Activated CD8-positive, alpha-beta memory T cell treated with anti-CD3 and anti-CD28 coated beads for 24 hours (primary cell): ENCODE measurements around the gene PLXNA4.

ENCODE experiments used
- DNase-seq: peaks from one replicate; pipeline ENCODE4 v3.0.0-alpha.2; 2020

Gene PLXNA4

GRCh38 chr7:132160611-132161532 lies 415.4 kb downstream of the PLXNA4 start:
- DNase-seq: no peak

GRCh38 chr7:132158841-132159240 lies 417.4 kb downstream of the PLXNA4 start:
- DNase-seq: no peak

GRCh38 chr7:132158166-132158565 lies 418.1 kb downstream of the PLXNA4 start:
- no peak for DNase-seq

- no peak for DNase-seq
Observed at GRCh38 chr7:132155715-132156114, 420.6 kb downstream of the PLXNA4 start.

- no peak for DNase-seq
Observed at GRCh38 chr7:132154695-132155471, 421.4 kb downstream of the PLXNA4 start.

GRCh38 chr7:132154248-132154647 lies 422.0 kb downstream of the PLXNA4 start:
- DNase-seq: no peak

- DNase-seq: no peak
Observed at GRCh38 chr7:132152131-132152889, 424.0 kb downstream of the PLXNA4 start.

GRCh38 chr7:132150711-132151110 lies 425.6 kb downstream of the PLXNA4 start:
- DNase-seq: no peak

GRCh38 chr7:132149436-132150304 lies 426.6 kb downstream of the PLXNA4 start:
- DNase-seq: no peak

GRCh38 chr7:132148876-132149275 lies 427.4 kb downstream of the PLXNA4 start:
- DNase-seq: no peak

- DNase-seq: no peak
Observed at GRCh38 chr7:132145466-132145865, 430.8 kb downstream of the PLXNA4 start.

- no peak for DNase-seq
Observed at GRCh38 chr7:132145063-132145462, 431.2 kb downstream of the PLXNA4 start.

GRCh38 chr7:132142006-132142405 lies 434.3 kb downstream of the PLXNA4 start:
- DNase-seq: no peak

- no peak for DNase-seq
Observed at GRCh38 chr7:132141109-132141508, 435.2 kb downstream of the PLXNA4 start.

GRCh38 chr7:132140341-132140740 lies 435.9 kb downstream of the PLXNA4 start:
- no peak for DNase-seq

GRCh38 chr7:132138817-132139216 lies 437.5 kb downstream of the PLXNA4 start:
- no peak for DNase-seq

GRCh38 chr7:132137681-132138080 lies 438.6 kb downstream of the PLXNA4 start:
- no peak for DNase-seq

- no peak for DNase-seq
Observed at GRCh38 chr7:132135746-132136385, 440.4 kb downstream of the PLXNA4 start.

GRCh38 chr7:132134814-132135445 lies 441.3 kb downstream of the PLXNA4 start:
- no peak for DNase-seq

- DNase-seq: no peak
Observed at GRCh38 chr7:132133501-132133900, 442.8 kb downstream of the PLXNA4 start.

- DNase-seq: no peak
Observed at GRCh38 chr7:132131196-132131595, 445.1 kb downstream of the PLXNA4 start.
